Mammary epithelial cell (primary cell): ENCODE measurements around the gene TAF1A.

Source experiments
- EZH2 ChIP-seq: IDR thresholded peaks from 2 replicates; pipeline ENCODE4 v1.6.1; 2012; ENCODE audit warnings: low read length, inconsistent platforms, borderline replicate concordance
- TF ChIP-seq, protein P1 (sequence below), 2 donors: IDR thresholded peaks in 1 of 2; conservative IDR thresholded peaks in 1 of 2; 2 replicates each; pipeline ENCODE4 v1.5.1; 2011 to 2012; ENCODE audit warnings: inconsistent platforms in 2 of 2, low read length in 2 of 2, mild to moderate bottlenecking in 2 of 2, control low read depth in 1 of 2, low read depth in 1 of 2; ENCODE audit not compliant: insufficient read depth in 1 of 2; ENCODE audit errors: extremely low read depth in 1 of 2

DNA sequence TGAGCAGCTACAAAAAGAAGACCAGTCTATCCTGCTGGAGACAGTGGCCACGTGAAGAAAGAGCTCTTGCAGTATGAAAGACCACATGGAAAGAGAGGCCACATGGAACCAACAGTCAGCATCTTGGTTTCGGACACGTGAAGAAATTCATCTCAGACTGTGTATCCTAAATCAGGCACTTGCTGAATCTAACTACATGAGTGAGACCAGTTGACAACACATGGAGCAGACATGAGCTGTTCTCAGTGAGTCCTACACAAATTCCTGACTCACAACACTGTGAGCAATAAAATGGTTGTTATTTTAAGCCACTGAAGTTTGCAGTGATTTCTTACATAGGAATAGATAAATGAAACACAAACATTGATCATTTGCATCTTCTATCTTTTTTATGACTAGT is 2.4 kb upstream of the TAF1A start:
- TF ChIP-seq, protein P1, sequence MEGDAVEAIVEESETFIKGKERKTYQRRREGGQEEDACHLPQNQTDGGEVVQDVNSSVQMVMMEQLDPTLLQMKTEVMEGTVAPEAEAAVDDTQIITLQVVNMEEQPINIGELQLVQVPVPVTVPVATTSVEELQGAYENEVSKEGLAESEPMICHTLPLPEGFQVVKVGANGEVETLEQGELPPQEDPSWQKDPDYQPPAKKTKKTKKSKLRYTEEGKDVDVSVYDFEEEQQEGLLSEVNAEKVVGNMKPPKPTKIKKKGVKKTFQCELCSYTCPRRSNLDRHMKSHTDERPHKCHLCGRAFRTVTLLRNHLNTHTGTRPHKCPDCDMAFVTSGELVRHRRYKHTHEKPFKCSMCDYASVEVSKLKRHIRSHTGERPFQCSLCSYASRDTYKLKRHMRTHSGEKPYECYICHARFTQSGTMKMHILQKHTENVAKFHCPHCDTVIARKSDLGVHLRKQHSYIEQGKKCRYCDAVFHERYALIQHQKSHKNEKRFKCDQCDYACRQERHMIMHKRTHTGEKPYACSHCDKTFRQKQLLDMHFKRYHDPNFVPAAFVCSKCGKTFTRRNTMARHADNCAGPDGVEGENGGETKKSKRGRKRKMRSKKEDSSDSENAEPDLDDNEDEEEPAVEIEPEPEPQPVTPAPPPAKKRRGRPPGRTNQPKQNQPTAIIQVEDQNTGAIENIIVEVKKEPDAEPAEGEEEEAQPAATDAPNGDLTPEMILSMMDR (conservative IDR thresholded peaks at IDR 0.05 in 1 of 2, IDR thresholded peaks at IDR 0.05 in 1 of 2; ENCODE audit: extremely low read depth in 1 of 2, insufficient read depth in 1 of 2, low read depth in 1 of 2, low read length in 2 of 2) = no peak
- no peak for TF ChIP-seq EZH2
